Pancreas (tissue), 10 donors: ENCODE data around the gene PEAK1. TPM values are rescaled to one million over a fixed set of nuclear protein-coding genes. Genes with fewer than 3 reads are reported as not detected.

Experiments used
- ATAC-seq, 4 donors: fragments of 200-7000 bp; cut with Tn5 transposase; one replicate each; pipeline versions ENCODE4 v1.8.0 to v1.9.1; 2020; ENCODE audit warnings: mild to moderate bottlenecking in 4 of 4, moderate library complexity in 4 of 4
- DNase-seq, 6 donors: peaks; one replicate each; pipeline ENCODE4 v3.0.0-alpha.2; 2020
- FAIRE-seq: peaks from 2 replicates; lab custom pipeline; 2012; peaks lifted over from hg19 to GRCh38; lab: Jason Lieb, UNC
- H3K27ac ChIP-seq, 4 donors: fragments of 200-600 bp; sonication (generic); 1 replicate in 3 of 4; 2 replicates in 1 of 4; pipeline versions ENCODE4 v1.5.0 to v1.8.0; 2020
- H3K27me3 ChIP-seq, 4 donors: fragments of 200-600 bp; one replicate each; pipeline ENCODE4 v1.8.0; 2021
- H3K36me3 ChIP-seq, 3 donors: fragments of 200-600 bp; sonication (generic) in 1 of 3; one replicate each; pipeline versions ENCODE4 v1.5.0 to v1.8.0; 2020 to 2021
- H3K4me1 ChIP-seq, 3 donors: fragments of 200-600 bp; one replicate each; pipeline ENCODE4 v1.8.0; 2021
- H3K4me3 ChIP-seq, 4 donors: fragments of 200-600 bp; sonication (generic) in 2 of 4; one replicate each; pipeline versions ENCODE4 v1.5.0 to v1.8.0; 2020 to 2021
- H3K9me3 ChIP-seq, 4 donors: fragments of 200-600 bp; one replicate each; pipeline ENCODE4 v1.8.0; 2021
- CTCF ChIP-seq, 4 donors: fragments of 200-600 bp; sonication (generic) in 3 of 4; IDR thresholded peaks; one replicate each; pipeline versions ENCODE4 v1.5.0 to v1.8.0; 2021; ENCODE audit warnings: antibody characterized with exemption in 4 of 4
- WGBS, 2 donors: extraction: QIAGEN DNeasy Blood & Tissue Kit; methylation state at CpG; one replicate each; pipeline ENCODE4 v1.1.7; 2013; 5-methylcytosine and 5-hydroxymethylcytosine counted together
- intact Hi-C, 3 donors: fragments of 100-400 bp; cut with DNase I; formaldehyde crosslinking; loops; one replicate each; pipeline versions ENCODE4 v1.11.1 to v1.14.2; 2022
- polyA plus RNA-seq, 2 donors: library from polyadenylated mRNA; stranded (reverse); fragments of 200-250 nt; gene quantifications; one replicate each; pipeline ENCODE4 v1.2.3, GENCODE V29; 2013
- total RNA-seq, 6 donors: library from RNA; stranded (reverse); fragmentation: NEBNext Ultra II Directional in 4 of 6; extraction: Animal tissue kit (Norgen Biotek cat#: 25700) in 4 of 6; gene quantifications; one replicate each; pipeline versions ENCODE4 v1.2.1 to v1.2.4, GENCODE V29; 2021 to 2023
- donor health status: healthy with polysubstance abuse.
- donor health status: DM: no; HTN: no; CAD: no; lungs with moderate emphysema.
- donor health status: DM: no; HTN: no; CAD: no.
- donor health status: control.
- donor health status: control.
- donor health status: Bipolar disorder and iron deficiency.
- donor health status: DM: yes; HTN: yes; CAD: no.
- donor health status: DM: no; HTN: no; CAD: no.
- donor health status: DM: no; HTN: no; CAD: no.
- donor health status: DM: yes; HTN: yes; CAD: no.

The PEAK1 gene
- total and polyA plus RNA-seq, 8 donors, result 1.8 to 27.6 (median 12.1) TPM

GRCh38 chr15:77418966-77419835 is 703 bp downstream of the PEAK1 start:
- FAIRE-seq, result no peak
- peak overlapping the region; percentile 67 to 94 (median 82) for H3K4me3 ChIP-seq
- WGBS, 2 donors, result 0 to 1% methylated on average over 46 to 72 of the region's 72 CpGs
- TF ChIP-seq CTCF (IDR thresholded peaks at IDR 0.05), result no peak
- no peaks in the 10 kb centered on the region for H3K36me3 ChIP-seq
- peaks cover 0 to 30% (median 23%) of the 10 kb centered on the region in 3 donors for H3K4me1 ChIP-seq
- intact Hi-C loops, result no loop called here
- peak; percentile 27 to 82 (median 58) for DNase-seq
- ATAC-seq, result peak in 2 of 4 donors; percentile 2 to 6
- H3K27ac ChIP-seq, result peak overlapping the region; percentile 76 to 95 (median 84)
- H3K27me3 ChIP-seq, result no peaks in the 10 kb centered on the region
- no peaks in the 10 kb centered on the region for H3K9me3 ChIP-seq

- ATAC-seq, result no peak
- Histone ChIP-seq H3K9me3 (no peaks in the 10 kb centered on the region), H3K4me3 (peak overlapping the region; percentile 67 to 94 (median 82)), H3K36me3 (no peaks in the 10 kb centered on the region), H3K27ac (peak overlapping the region in 1 of 4 donors; percentile 95), H3K4me1 (peaks cover 0 to 30% (median 23%) of the 10 kb centered on the region in 3 donors), H3K27me3 (no peaks in the 10 kb centered on the region)
- 40 to 49% methylated on average over 8 of the region's 8 CpGs for WGBS, 2 donors
- intact Hi-C loops, result no loop called here
- DNase-seq, result no peak
- no peak for FAIRE-seq
- no peak for TF ChIP-seq CTCF (IDR thresholded peaks at IDR 0.05)
Measured at GRCh38 chr15:77418391-77418965, 1.4 kb downstream of the PEAK1 start.

- Histone ChIP-seq H3K27ac (no peak overlapping the region), H3K27me3 (no peaks in the 10 kb centered on the region), H3K4me3 (no peak overlapping the region)
Measured at GRCh38 chr15:77417602-77418001, 2.3 kb downstream of the PEAK1 start.

GRCh38 chr15:77416954-77417353 is 3.0 kb downstream of the PEAK1 start:
- no peak for FAIRE-seq
- peaks cover 0 to 21% (median 10%) of the 10 kb centered on the region in 3 donors for H3K4me1 ChIP-seq
- WGBS, 2 donors, result 0 to 81% methylated on average over 1 of the region's 1 CpG

More at GRCh38 chr15:77417602-77418001, 2.3 kb downstream of the PEAK1 start:
- no peak for TF ChIP-seq CTCF (IDR thresholded peaks at IDR 0.05)
- peaks cover 0 to 27% (median 15%) of the 10 kb centered on the region in 3 donors for H3K4me1 ChIP-seq
- intact Hi-C loops, result no loop called here
- no peaks in the 10 kb centered on the region for H3K36me3 ChIP-seq
- 50 to 55% methylated on average over 3 of the region's 3 CpGs for WGBS, 2 donors
- no peaks in the 10 kb centered on the region for H3K9me3 ChIP-seq
- DNase-seq (no peak), ATAC-seq (no peak), FAIRE-seq (no peak)

More at GRCh38 chr15:77416954-77417353, 3.0 kb downstream of the PEAK1 start:
- H3K36me3 ChIP-seq, result no peaks in the 10 kb centered on the region
- no peak for TF ChIP-seq CTCF (IDR thresholded peaks at IDR 0.05)
- no peak for DNase-seq
- no peak for ATAC-seq
- no peak overlapping the region for H3K27ac ChIP-seq
- H3K4me3 ChIP-seq, result no peak overlapping the region
- no peaks in the 10 kb centered on the region for H3K27me3 ChIP-seq
- intact Hi-C loops, result no loop called here
- H3K9me3 ChIP-seq, result no peaks in the 10 kb centered on the region
